ENCODE measurements around the gene PARD3B. TPM values are rescaled to one million over a fixed set of nuclear protein-coding genes. Genes with fewer than 3 reads are reported as not detected.

PARD3B gene
- total RNA-seq, 2 donors from 2014 or later: 14.7 to 25.0 TPM

DNA sequence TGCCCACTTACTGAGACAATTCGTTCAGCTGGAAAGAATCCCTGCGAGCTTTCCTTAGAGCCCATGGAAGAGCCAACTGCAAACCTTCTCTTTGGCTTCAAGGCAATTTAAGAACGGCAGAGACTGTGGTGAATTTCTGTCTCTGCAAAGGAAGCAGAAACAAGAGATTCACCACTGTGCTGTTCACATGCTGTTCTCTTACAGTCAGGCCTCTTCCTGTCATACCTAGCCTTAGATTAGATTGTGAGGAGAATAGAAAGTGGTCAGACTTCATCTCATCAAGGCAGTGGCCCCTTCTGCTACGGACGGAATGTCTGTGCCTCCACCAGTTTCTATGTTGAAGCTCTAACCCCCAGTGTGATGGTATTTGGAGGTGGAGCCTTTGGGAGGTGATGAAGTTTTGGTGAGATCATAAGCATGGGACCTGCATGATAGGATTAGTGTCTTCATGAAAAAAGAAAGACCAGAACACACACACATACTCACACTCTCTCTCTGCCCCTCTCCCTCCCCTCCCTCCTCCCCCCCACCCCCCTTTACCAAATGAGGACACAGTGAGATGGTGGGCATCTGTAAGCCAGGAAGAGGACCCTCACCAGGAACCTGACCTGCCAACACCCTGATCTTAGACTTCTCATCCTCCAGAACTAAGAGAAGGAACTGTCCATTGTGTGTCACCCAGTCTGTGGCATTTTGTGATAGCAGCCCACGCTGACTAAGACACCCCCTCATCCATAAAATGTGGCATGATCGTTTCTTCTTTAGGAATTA lies 1091.5 kb downstream of the PARD3B start:
- no peaks in the 10 kb centered on the region for H3K27me3 ChIP-seq (replicated peaks; ENCODE audit: insufficient read depth)
- intact Hi-C loops (cut with DNase I): no loop called here
- no peaks in the 10 kb centered on the region for H3K4me1 ChIP-seq (replicated peaks)
- no peaks in the 10 kb centered on the region for H3K36me3 ChIP-seq
- TF ChIP-seq POLR2AphosphoS5 (IDR thresholded peaks at IDR 0.05): no peak
- no peak for TF ChIP-seq CTCF (IDR thresholded peaks at IDR 0.05)
- no peak for TF ChIP-seq POLR2A (IDR thresholded peaks at IDR 0.05)
- no peaks in the 10 kb centered on the region for H3K9me3 ChIP-seq
- no peak overlapping the region for H3K4me3 ChIP-seq
- DNase-seq (ENCODE audit: low spot score): no peak
- no peak overlapping the region for H3K27ac ChIP-seq
- 74% methylated on average over 7 of the region's 7 CpGs for WGBS

- Histone ChIP-seq H3K27ac (no peak overlapping the region), H3K27me3 (replicated peaks; ENCODE audit: insufficient read depth) (no peaks in the 10 kb centered on the region), H3K36me3 (no peaks in the 10 kb centered on the region), H3K4me3 (no peak overlapping the region), H3K4me1 (replicated peaks) (no peaks in the 10 kb centered on the region), H3K9me3 (no peaks in the 10 kb centered on the region)
- no peak for DNase-seq (ENCODE audit: low spot score)
- TF ChIP-seq CTCF (IDR thresholded peaks at IDR 0.05): no peak
- no peak for TF ChIP-seq POLR2AphosphoS5 (IDR thresholded peaks at IDR 0.05)
- TF ChIP-seq POLR2A (IDR thresholded peaks at IDR 0.05): no peak
- intact Hi-C loops (cut with DNase I): no loop called here
Measured at GRCh38 chr2:205637320-205637602, 1092.0 kb downstream of the PARD3B start.

GRCh38 chr2:205637779-205638503 lies 1092.7 kb downstream of the PARD3B start:
- no peak for DNase-seq (ENCODE audit: low spot score)
- no peaks in the 10 kb centered on the region for H3K36me3 ChIP-seq
- no peaks in the 10 kb centered on the region for H3K4me1 ChIP-seq (replicated peaks)
- 67% methylated on average over 6 of the region's 6 CpGs for WGBS
- TF ChIP-seq POLR2A (IDR thresholded peaks at IDR 0.05) (no peak), CTCF (IDR thresholded peaks at IDR 0.05) (no peak), POLR2AphosphoS5 (IDR thresholded peaks at IDR 0.05) (no peak)
- H3K4me3 ChIP-seq: no peak overlapping the region
- H3K9me3 ChIP-seq: no peaks in the 10 kb centered on the region
- intact Hi-C loops (cut with DNase I): no loop called here
- H3K27ac ChIP-seq: no peak overlapping the region
- no peaks in the 10 kb centered on the region for H3K27me3 ChIP-seq (replicated peaks; ENCODE audit: insufficient read depth)

DNA sequence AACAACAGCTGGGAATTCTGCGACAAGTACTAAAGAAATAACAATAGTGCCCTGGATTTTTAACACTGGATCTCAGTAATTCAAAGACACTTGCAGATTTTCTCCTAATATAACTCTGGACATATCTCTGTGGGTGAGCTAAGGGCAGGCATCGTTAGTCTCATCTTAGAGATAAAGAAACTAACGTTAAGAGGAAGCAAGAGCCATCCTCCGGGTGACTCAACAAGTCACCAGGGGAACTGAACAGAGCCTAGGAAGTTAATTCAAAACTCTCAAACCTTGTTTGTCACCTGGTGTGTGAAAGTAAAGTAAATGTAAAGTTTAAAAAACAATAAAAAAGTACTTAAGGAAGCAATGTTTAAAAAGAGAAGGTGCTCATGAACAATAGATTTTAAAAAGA lies 1095.4 kb downstream of the PARD3B start:
- H3K4me1 ChIP-seq (replicated peaks): no peaks in the 10 kb centered on the region
- no peaks in the 10 kb centered on the region for H3K9me3 ChIP-seq
- H3K4me3 ChIP-seq: no peak overlapping the region
- DNase-seq (ENCODE audit: low spot score): no peak
- TF ChIP-seq POLR2A (IDR thresholded peaks at IDR 0.05) (no peak), POLR2AphosphoS5 (IDR thresholded peaks at IDR 0.05) (no peak), CTCF (IDR thresholded peaks at IDR 0.05) (no peak)
- no peaks in the 10 kb centered on the region for H3K27me3 ChIP-seq (replicated peaks; ENCODE audit: insufficient read depth)
- intact Hi-C loops (cut with DNase I): no loop called here
- no peak overlapping the region for H3K27ac ChIP-seq
- H3K36me3 ChIP-seq: no peaks in the 10 kb centered on the region
- WGBS: 58% methylated on average over 4 of the region's 4 CpGs

Data from prostate gland (tissue), 2 donors.